Fibroblast of the aortic adventitia (primary cell): ENCODE data around the gene NKD2. TPM values are rescaled to one million over a fixed set of nuclear protein-coding genes. Genes with fewer than 3 reads are reported as not detected.

Experiments used
- DNase-seq: peaks from one replicate; pipeline ENCODE4 v3.0.0-alpha.2; 2010; ENCODE audit warnings: low read depth
- H3K4me3 ChIP-seq: 2 replicates; pipeline ENCODE4 v1.5.1; 2011; ENCODE audit warnings: low read depth, mild to moderate bottlenecking, control low read depth, low read length, moderate library complexity
- CTCF ChIP-seq: IDR thresholded peaks from 2 replicates; pipeline ENCODE4 v1.5.1; 2011; ENCODE audit warnings: mild to moderate bottlenecking, low read length, control low read depth, inconsistent platforms; ENCODE audit not compliant: insufficient read depth
- total RNA-seq: library from RNA; depleted of rRNA; stranded (reverse); fragments of >200 nt; gene quantifications from 2 replicates; pipeline ENCODE4 v1.2.3, GENCODE V29; 2012; ENCODE audit warnings: low replicate concordance

NKD2 gene
- total RNA-seq, 1 donor = 0.81 TPM

- H3K4me3 ChIP-seq = no peak overlapping the region
- TF ChIP-seq CTCF = no peak
- no peak for DNase-seq
These were observed 32.0 kb downstream of the NKD2 start for GRCh38 chr5:1040571-1040970.

- DNase-seq = no peak
- no peak for TF ChIP-seq CTCF
- H3K4me3 ChIP-seq = no peak overlapping the region
These were observed 32.9 kb downstream of the NKD2 start for GRCh38 chr5:1041225-1042143.

- no peak overlapping the region for H3K4me3 ChIP-seq
- no peak for DNase-seq
- TF ChIP-seq CTCF = no peak
These were observed 34.0 kb downstream of the NKD2 start for GRCh38 chr5:1042626-1043025.

- DNase-seq = no peak
- no peak for TF ChIP-seq CTCF
- H3K4me3 ChIP-seq = no peak overlapping the region
These were observed 34.7 kb downstream of the NKD2 start for GRCh38 chr5:1043327-1043726.

- no peak for DNase-seq
- no peak overlapping the region for H3K4me3 ChIP-seq
- TF ChIP-seq CTCF = no peak
These were observed 35.5 kb downstream of the NKD2 start for GRCh38 chr5:1044117-1044516.

GRCh38 chr5:1045960-1046560 lies 37.5 kb downstream of the NKD2 start:
- DNase-seq = no peak
- H3K4me3 ChIP-seq = no peak overlapping the region
- TF ChIP-seq CTCF = no peak
